Thyroid gland (tissue), 4 donors: ENCODE results near the gene GDPD5. TPM values are rescaled to one million over a fixed set of nuclear protein-coding genes. Genes with fewer than 3 reads are reported as not detected.

Experiments
- DNase-seq, 2 donors: peaks; one replicate each; pipeline ENCODE4 v3.0.0-alpha.2; 2019
- H3K27ac ChIP-seq, 3 donors: fragments of 200-600 bp; sonication (generic); 1 replicate in 2 of 3; 2 replicates in 1 of 3; pipeline ENCODE4 v1.5.1; 2016 to 2019; ENCODE audit warnings: mild to moderate bottlenecking in 1 of 3, moderate library complexity in 1 of 3
- H3K27me3 ChIP-seq: fragments of 200-600 bp; sonication (generic); one replicate; pipeline ENCODE4 v1.5.1; 2019
- H3K36me3 ChIP-seq, 2 donors: fragments of 200-600 bp; sonication (generic); one replicate each; pipeline ENCODE4 v1.5.1; 2016 to 2019
- H3K4me1 ChIP-seq, 2 donors: fragments of 200-600 bp; sonication (generic); one replicate each; pipeline ENCODE4 v1.5.1; 2017 to 2019
- H3K4me3 ChIP-seq, 3 donors: fragments of 200-600 bp; sonication (generic); replicated peaks in 1 of 3; 1 replicate in 2 of 3; 2 replicates in 1 of 3; pipeline ENCODE4 v1.5.1; 2016; ENCODE audit warnings: mild to moderate bottlenecking in 1 of 3
- H3K9me3 ChIP-seq: fragments of 200-600 bp; sonication (generic); one replicate; pipeline ENCODE4 v1.5.1; 2017
- POLR2A ChIP-seq, 2 donors: fragments of 450-650 bp; IDR thresholded peaks; one replicate each; pipeline ENCODE4 v1.6.1; 2017; ENCODE audit warnings: antibody characterized with exemption in 2 of 2, mild to moderate bottlenecking in 2 of 2, moderate library complexity in 1 of 2
- WGBS, 2 donors: methylation state at CpG; one replicate each; pipeline ENCODE4 v1.1.5; 2017; 5-methylcytosine and 5-hydroxymethylcytosine counted together
- intact Hi-C: fragments of 100-400 bp; cut with DNase I; formaldehyde crosslinking; loops from one replicate; pipeline ENCODE4 v1.15.1; 2023
- total RNA-seq, 4 donors: library from RNA; depleted of rRNA; stranded (reverse); fragments of >200 nt; gene quantifications; one replicate each; pipeline ENCODE4 v1.2.3, GENCODE V29; 2016
- TF ChIP-seq, protein P1 (sequence below), 6 experiments: fragments of 200-600 bp in 3 of 6; fragments of 450-650 bp in 3 of 6; sonication (generic) in 3 of 6; IDR thresholded peaks; one replicate each; pipeline ENCODE4 v1.5.1; 2016 to 2019; ENCODE audit warnings: antibody characterized with exemption in 6 of 6, mild to moderate bottlenecking in 2 of 6, inconsistent platforms in 1 of 6, moderate library complexity in 1 of 6

GDPD5 gene
- total RNA-seq, 4 donors from 2014 or later: 5.6 to 6.4 (median 6.1) TPM

DNA sequence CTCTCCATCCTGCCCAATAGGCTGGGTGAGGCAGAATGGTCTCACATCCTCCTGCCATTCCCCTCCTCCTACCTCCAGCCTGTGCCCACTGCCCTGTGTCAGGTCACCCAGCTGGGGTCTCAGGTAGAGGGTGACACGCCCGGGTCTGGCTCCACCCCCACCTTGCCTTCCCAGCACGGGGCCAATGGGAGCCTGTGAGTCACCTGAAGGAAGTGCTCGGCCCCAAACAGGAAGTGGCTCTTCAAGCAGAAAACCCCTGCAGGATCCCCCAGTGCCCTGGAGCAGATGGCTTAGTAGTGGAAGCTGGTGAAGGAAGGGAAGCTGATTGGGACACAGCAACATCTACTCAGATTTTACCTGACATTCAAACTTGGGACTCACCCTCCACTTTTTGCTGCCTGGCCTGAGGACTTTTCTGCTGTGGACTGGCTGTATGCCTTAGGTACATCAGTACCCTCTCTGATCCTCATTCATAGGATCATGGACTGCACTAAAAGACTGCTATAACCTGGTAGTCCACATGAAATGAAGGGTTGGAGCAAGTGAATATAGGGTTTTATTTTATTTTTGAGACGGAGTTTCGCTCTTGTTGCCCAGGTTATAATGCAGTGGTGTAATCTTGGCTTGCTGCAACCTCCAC lies 33.4 kb downstream of the GDPD5 start:
- H3K27me3 ChIP-seq: no peaks in the 10 kb centered on the region
- H3K4me3 ChIP-seq: no peak overlapping the region
- no peaks in the 10 kb centered on the region for H3K4me1 ChIP-seq
- TF ChIP-seq POLR2A (IDR thresholded peaks at IDR 0.05): no peak
- TF ChIP-seq, protein P1, sequence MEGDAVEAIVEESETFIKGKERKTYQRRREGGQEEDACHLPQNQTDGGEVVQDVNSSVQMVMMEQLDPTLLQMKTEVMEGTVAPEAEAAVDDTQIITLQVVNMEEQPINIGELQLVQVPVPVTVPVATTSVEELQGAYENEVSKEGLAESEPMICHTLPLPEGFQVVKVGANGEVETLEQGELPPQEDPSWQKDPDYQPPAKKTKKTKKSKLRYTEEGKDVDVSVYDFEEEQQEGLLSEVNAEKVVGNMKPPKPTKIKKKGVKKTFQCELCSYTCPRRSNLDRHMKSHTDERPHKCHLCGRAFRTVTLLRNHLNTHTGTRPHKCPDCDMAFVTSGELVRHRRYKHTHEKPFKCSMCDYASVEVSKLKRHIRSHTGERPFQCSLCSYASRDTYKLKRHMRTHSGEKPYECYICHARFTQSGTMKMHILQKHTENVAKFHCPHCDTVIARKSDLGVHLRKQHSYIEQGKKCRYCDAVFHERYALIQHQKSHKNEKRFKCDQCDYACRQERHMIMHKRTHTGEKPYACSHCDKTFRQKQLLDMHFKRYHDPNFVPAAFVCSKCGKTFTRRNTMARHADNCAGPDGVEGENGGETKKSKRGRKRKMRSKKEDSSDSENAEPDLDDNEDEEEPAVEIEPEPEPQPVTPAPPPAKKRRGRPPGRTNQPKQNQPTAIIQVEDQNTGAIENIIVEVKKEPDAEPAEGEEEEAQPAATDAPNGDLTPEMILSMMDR (IDR thresholded peaks at IDR 0.05): no peak
- H3K27ac ChIP-seq: no peak overlapping the region
- WGBS, 2 donors: 63 to 66% methylated on average over 6 of the region's 6 CpGs
- intact Hi-C loops: no loop called here
- H3K9me3 ChIP-seq: no peaks in the 10 kb centered on the region
- DNase-seq: no peak
- no peaks in the 10 kb centered on the region for H3K36me3 ChIP-seq

DNA sequence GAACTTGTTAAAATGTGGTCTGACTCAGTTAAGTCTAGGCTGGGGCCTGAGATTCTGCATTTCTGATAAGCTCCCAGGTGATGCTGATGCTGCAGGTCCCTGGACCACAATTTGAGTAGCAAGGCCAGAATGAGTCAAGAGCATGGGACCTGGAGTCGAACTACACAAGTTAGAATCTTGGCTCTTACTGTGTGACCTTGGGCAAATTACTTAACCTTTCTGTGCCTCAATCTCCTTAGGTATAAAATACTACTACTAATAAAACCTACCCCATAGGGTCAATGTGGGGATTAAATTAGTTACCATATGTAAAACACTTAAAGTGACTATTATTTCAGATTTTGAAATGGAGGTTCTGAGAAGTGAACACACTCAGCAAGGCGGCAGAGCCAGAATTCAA lies 34.3 kb downstream of the GDPD5 start:
- no peaks in the 10 kb centered on the region for H3K27me3 ChIP-seq
- H3K4me3 ChIP-seq: no peak overlapping the region
- intact Hi-C loops: no loop called here
- TF ChIP-seq, protein P1 (IDR thresholded peaks at IDR 0.05): no peak
- TF ChIP-seq POLR2A (IDR thresholded peaks at IDR 0.05): no peak
- no peak for DNase-seq
- 100% methylated on average over 2 of the region's 2 CpGs for WGBS, 2 donors
- H3K27ac ChIP-seq: no peak overlapping the region
- H3K36me3 ChIP-seq: no peaks in the 10 kb centered on the region
- H3K9me3 ChIP-seq: no peaks in the 10 kb centered on the region
- no peaks in the 10 kb centered on the region for H3K4me1 ChIP-seq

DNA sequence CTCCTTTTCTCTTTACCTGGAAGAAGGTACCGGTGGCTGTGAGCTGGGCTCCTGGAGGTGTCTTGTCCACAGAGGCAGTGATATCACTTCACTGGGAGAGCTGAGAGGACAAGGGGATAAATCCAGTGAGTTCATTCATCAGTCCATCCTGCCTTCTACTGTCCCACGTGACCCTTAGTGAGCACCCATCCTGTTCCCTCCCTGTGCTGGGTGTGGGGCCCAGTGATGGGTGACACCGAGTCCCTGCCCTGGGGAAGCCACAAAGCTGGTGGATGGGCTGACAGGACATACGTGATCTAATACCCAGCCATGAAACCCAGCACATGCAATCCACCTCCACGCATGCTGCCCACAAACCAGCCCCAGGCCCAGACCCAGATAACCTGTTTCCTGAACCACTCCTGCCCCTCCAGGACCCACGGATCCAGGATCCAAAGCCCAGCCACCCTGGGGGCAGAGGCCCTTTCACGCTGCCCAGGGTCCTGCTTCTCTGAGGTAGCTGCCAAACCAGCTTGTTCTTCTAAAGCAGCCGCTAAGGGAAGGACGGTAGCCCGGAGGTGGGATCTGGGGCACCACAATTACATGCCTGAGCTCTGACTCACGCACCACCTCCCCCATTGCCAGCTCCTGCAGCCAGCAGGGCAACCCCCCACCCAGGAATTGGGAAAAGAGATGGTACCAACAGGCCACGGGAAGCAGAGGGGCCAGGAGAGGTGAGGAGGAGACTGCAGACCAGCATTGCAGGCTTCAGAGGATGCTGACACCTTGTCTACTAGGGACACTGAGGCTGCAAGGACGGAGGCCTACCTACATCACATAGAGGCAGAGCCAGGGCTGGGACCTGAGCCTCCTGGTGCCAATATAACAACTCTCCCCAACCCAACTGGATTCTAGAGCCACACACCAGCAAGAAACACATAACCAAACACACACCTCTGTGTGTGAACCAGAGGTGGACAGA lies 35.2 kb downstream of the GDPD5 start:
- Histone ChIP-seq H3K36me3 (no peaks in the 10 kb centered on the region), H3K9me3 (no peaks in the 10 kb centered on the region), H3K27me3 (no peaks in the 10 kb centered on the region), H3K4me1 (no peaks in the 10 kb centered on the region), H3K27ac (no peak overlapping the region), H3K4me3 (no peak overlapping the region)
- 69 to 74% methylated on average over 12 to 13 of the region's 13 CpGs for WGBS, 2 donors
- intact Hi-C loops: no loop called here
- no peak for DNase-seq
- TF ChIP-seq, protein P1 (IDR thresholded peaks at IDR 0.05): no peak

DNA sequence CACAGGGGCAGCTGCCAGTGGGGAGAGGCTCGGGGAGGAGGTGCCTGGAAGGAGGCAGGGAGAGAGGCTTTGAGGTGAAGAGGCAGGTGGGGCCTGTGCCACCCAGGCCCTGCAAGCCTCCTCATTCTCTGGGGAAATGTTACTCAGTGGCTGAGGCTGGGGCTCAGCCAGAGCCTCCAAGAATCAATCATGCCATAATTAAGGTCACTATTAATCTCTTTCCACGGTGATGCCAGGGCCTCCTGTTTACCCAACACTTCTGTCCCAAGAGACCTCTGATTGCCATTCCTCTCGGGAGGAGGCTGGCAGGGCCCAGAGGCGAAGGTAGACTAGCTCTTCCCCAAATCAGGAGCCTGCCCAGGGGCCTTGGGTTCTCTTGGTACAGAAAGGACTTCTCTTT lies 38.4 kb downstream of the GDPD5 start:
- H3K36me3 ChIP-seq: no peaks in the 10 kb centered on the region
- TF ChIP-seq, protein P1 (IDR thresholded peaks at IDR 0.05): no peak
- no peak for TF ChIP-seq POLR2A (IDR thresholded peaks at IDR 0.05)
- intact Hi-C loops: no loop called here
- 77 to 81% methylated on average over 4 of the region's 4 CpGs for WGBS, 2 donors
- no peaks in the 10 kb centered on the region for H3K4me1 ChIP-seq
- no peak overlapping the region for H3K27ac ChIP-seq
- no peak for DNase-seq
- H3K4me3 ChIP-seq: no peak overlapping the region
- no peaks in the 10 kb centered on the region for H3K27me3 ChIP-seq
- no peaks in the 10 kb centered on the region for H3K9me3 ChIP-seq

DNA sequence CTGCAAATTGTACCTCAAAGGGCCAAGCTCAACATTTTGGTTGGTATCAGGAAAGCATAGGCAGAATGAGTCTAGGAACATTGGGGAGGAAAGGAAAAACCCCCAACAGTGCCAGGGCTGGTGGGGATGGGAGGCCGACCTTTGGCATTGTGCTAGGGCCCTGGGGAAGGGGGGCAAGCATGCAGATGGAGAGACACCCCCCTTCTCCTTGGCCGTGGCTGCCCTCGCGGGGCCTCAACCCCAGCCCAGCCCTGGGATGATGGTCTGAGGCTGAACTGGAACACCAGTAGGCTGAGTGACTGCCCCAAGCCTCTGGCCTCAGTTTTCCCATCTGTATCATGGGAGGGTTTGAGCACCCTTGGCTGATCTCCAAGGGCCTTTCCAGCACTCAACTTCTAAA lies 40.0 kb downstream of the GDPD5 start:
- intact Hi-C loops: no loop called here
- Histone ChIP-seq H3K4me3 (no peak overlapping the region), H3K36me3 (no peaks in the 10 kb centered on the region), H3K27me3 (no peaks in the 10 kb centered on the region), H3K4me1 (no peaks in the 10 kb centered on the region), H3K9me3 (no peaks in the 10 kb centered on the region), H3K27ac (no peak overlapping the region)
- WGBS, 2 donors: 85 to 92% methylated on average over 4 of the region's 4 CpGs
- no peak for TF ChIP-seq POLR2A (IDR thresholded peaks at IDR 0.05)
- TF ChIP-seq, protein P1 (IDR thresholded peaks at IDR 0.05): no peak
- DNase-seq: no peak
